IPS-11a (cell line): ENCODE measurements around the gene CEP131.
"Not testable (repeated sequence)": the region's sequence is repeated elsewhere in the genome, so short reads cannot be mapped to it uniquely, and the experiment has no call there.

ENCODE experiments used
- H3K4me3 ChIP-seq: one replicate; pipeline ENCODE4 v1.5.1; 2013; ENCODE audit warnings: low read depth, low read length, control low read depth

Gene CEP131

DNA sequence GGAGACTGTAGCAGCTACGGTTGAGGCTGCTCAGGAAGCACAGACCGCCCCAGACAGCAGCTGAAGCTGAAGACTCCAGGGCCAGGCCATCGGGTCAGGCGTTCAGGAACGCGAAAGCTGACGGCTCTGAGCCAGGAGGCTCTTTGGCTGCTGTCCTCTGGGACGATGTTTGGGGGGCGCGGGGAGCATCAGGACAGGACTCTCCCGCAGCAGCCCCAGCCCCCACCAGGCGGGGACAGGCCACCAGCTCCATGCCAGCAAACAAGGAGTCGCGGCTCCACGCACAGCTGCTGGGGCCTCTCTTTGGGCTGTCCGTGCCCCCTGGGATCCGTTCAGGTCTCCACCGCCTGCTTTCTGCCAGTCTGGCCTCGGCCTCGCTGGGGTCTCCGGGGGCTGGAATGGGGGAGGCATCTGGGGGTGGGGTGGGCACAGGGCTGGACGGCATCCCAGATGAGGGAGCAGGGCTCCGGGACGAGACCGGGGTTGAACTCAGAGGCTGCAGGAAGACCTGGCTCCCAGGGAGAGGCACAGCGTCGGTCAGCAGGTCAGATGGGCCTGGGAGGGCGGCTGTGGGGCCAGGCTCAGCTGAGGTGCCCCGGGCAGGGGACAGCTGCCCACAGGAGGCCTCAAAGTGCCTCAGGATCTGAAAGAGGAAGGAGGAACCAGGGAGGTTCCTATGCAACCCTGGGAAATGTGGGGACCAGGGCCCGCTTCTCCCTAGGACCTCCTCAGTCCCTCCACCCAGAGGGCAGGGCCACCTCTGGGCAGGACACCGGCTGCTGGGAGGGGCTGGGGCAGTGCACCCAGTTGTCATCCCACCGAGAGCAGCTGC, 6.3 kb upstream of the CEP131 start:
- no peak overlapping the region for H3K4me3 ChIP-seq

DNA sequence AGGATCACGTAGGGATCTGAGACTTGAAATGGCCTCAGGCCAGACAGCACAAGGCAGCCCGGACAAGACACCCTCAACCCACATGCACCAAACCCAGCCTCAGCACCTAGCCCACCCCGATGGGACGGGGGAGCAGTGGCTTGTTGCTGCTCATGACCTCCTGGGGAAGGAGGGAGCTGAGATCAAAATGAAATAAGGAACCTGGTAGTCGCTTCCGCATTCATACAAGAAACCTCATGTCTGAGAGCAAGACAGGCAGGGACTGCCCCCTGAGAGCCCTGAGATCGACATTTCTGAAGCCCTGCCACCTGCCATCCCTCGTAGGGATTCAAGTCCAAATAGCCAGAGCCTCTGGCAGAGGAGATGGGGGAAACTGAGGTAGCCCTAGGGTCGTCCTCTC, 5.7 kb upstream of the CEP131 start:
- H3K4me3 ChIP-seq, result no peak overlapping the region

DNA sequence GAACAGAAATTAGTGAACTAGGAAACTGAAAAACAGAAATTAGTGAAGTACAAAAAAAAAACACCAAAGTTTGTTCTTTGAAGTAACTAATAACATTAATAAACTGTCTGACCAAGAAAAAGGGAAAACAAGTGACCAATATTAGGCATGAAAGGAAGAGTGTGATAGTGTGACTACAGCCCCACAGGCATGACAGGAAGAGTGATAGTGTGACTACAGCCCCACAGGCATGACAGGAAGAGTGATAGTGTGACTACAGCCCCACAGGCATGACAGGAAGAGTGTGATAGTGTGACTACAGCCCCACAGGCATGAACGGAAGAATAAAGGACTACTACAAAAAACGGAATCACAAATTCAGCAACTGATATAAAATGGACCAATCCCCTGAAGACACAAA, 4.9 kb upstream of the CEP131 start:
- not testable (repeated sequence) for H3K4me3 ChIP-seq

DNA sequence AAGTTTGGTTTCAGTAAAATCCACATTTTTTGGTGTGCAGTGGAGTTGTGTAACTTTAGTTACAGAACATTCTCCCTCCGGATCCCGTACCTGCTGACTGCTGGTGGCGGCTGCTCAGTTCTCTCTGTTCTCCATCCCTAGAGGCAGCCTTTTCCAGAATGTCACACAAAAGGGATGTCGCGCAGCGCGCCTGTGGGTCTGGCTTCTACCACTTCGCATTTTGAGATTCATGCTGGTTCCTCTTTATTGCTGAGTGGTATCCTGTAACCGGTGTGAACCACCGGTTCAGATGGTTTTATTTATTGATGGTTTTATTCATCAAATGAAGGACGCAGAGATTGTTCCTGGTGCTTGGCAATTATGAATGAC, 981 bp upstream of the CEP131 start:
- no peak overlapping the region for H3K4me3 ChIP-seq

DNA sequence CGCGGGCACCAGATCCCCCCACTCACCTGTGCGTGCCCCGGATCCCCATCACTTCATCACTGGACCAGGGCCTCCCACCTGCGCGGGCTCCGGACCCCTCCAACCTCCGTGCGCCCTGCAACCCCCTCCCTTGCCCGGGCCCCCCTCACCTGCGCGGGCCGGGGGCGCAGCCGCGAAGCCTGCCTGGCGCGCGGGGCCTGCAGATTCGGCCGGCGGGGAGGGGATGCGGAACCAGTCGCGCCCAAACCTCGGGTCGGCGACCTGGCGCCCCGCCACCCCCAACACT, 202 bp downstream of the CEP131 start:
- peak overlapping the region; percentile 67 for H3K4me3 ChIP-seq

DNA sequence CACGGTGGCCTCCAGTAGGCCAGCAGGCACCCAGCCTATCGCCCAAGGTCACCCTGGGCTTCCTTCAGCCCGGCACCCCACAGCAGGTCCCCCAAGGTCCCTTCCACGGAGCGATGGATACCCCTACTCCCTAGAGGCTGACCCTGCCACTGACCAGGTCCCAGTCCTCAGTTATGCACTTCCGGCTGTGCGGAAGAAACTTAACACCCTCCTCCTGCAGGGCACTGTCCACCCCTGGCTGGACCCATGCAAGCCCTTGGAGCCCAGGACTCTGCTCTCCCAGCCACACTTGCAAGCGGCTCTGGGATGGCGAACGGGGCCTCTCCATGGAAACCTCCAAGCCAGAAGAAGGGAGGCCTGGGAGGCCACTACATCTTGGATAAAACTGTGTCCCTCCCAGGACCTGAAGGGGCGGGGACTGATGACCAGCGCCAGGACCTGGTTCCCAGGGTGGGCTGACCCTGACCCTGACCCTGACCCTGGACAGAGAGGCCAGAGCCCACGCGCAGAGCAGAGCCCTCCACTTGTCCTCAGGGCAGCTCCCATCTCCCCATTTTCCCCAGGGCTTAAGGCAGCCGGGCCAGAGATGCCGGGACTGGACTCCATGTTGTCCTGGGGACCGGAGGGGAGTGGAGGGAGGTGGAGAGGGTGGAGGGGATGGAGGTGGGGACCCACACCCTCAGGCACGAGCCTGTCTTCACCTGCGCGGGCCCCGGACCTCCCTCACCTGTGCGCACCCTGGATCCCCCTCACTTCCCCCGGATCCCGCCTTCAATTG, 734 bp downstream of the CEP131 start:
- peak overlapping the region; percentile 67 for H3K4me3 ChIP-seq

GRCh38 chr17:81221371-81221841, 1.4 kb downstream of the CEP131 start:
- H3K4me3 ChIP-seq, result no peak overlapping the region

DNA sequence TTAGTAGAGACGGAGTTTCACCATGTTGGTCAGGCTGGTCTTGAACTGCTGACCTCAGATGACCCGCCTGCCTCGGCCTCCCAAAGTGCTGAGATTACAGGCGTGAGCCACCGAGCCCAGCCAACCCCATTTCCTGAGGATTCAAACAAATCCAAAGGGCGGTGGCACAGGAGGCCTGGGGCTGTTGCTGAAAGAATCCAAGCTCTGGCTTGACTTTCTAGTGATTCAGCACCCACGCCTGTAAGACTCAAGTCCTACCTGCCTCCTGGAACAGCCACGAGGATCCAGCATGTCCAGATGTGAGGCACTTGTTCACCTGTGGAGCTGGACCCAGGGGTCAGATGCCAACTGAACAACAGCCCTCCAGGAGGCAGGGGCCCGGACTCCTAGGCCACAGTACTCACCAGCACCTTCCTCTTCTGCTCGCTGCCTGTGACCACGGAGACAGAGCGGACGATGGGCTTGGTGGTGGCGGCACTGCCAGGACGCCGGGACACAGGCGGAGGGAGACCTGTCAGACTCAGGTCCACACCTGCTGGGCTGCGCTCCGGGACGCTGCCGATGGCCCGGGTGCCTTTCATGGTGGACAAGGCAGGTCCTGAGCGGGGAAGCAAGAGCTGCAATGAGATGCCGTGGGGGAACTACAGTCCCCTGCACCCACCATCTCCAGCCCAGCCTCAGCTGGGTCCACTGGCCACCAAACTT, 3.1 kb downstream of the CEP131 start:
- H3K4me3 ChIP-seq, result no peak overlapping the region

DNA sequence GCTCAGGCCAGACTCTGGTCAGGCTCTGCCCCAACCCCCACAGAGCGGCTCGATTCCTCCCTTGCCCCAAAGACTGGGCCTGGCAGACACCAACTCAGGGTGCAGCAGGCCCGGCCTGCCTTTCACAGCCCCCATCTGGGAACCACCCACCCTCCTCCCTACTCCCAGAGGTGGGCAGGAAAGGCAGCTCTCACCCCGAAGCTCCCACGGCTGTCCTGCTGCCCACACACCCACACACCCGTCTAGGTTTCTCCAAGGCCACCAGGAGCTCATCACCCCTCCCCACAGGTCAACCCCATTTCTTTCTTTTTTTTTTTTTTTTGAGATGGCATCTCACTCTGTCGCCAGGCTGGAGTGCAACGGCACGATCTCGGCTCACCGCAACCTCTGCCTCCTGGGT, 3.8 kb downstream of the CEP131 start:
- H3K4me3 ChIP-seq, result no peak overlapping the region

DNA sequence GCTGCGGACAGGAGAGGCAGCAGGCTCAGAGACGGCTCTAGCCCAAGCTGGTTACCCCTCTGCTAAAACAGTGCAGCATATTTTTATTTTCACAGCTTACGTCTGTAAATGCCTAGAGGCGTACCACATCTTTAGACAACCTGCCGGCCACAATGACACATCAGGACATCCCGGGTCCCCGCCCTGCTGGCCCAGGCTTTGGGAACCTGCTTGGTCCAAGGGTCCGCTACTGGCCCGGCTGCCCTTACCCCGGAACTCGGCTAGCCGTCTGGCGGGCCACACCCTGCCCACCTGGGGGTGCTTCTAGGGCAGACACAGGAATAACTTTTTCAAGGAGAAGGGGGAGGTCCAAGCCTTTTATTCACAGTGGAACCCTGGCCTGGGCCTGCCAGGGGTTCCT, 4.3 kb downstream of the CEP131 start:
- no peak overlapping the region for H3K4me3 ChIP-seq

GRCh38 chr17:81217491-81217890, 5.3 kb downstream of the CEP131 start:
- no peak overlapping the region for H3K4me3 ChIP-seq

GRCh38 chr17:81213978-81214377, 8.8 kb downstream of the CEP131 start:
- no peak overlapping the region for H3K4me3 ChIP-seq

GRCh38 chr17:81212365-81212764, 10.4 kb downstream of the CEP131 start:
- H3K4me3 ChIP-seq, result no peak overlapping the region

DNA sequence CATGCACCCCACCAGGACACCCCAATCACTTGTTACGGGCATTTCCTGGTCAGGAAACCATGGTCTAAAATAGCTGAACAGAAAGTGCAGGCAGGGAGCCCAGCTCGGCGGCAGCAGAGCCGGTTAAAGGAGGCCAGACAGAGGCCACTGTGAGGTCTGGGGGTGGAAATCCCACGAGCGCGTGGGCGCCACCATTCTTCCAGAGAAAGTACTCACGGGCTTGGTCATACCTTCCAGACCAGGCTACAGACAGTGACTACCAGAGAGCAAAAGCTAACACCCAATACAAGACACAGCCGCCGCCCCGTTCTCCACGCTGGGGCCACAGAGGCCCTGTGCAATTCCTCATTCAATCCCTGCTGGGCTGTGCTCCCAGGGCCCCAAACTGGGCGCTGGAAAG, 11.9 kb downstream of the CEP131 start:
- H3K4me3 ChIP-seq, result no peak overlapping the region

- H3K4me3 ChIP-seq, result no peak overlapping the region
These were observed 12.3 kb downstream of the CEP131 start for GRCh38 chr17:81210466-81210865.

DNA sequence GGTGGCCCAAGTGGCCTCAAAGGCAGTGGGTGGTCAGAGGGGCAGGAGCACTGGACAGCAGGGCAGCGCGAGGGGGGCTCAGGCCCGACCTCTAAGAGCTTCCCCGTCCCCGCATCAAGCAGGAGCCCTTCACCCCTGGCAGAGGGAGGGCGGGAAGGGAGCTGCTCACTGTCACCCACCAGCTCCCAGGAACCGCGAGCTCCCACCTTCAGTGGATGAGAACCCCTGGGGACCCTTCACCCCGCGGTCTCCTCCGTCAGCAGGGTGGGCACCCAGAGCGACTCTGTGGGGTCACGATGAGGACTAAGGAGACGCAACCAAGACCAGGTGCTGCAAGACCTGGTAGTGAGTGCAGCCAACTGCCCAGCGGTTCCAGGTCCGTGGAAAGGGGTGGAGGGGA, 13.6 kb downstream of the CEP131 start:
- H3K4me3 ChIP-seq, result no peak overlapping the region

- H3K4me3 ChIP-seq, result no peak overlapping the region
These were observed 14.1 kb downstream of the CEP131 start for GRCh38 chr17:81208651-81209050.

DNA sequence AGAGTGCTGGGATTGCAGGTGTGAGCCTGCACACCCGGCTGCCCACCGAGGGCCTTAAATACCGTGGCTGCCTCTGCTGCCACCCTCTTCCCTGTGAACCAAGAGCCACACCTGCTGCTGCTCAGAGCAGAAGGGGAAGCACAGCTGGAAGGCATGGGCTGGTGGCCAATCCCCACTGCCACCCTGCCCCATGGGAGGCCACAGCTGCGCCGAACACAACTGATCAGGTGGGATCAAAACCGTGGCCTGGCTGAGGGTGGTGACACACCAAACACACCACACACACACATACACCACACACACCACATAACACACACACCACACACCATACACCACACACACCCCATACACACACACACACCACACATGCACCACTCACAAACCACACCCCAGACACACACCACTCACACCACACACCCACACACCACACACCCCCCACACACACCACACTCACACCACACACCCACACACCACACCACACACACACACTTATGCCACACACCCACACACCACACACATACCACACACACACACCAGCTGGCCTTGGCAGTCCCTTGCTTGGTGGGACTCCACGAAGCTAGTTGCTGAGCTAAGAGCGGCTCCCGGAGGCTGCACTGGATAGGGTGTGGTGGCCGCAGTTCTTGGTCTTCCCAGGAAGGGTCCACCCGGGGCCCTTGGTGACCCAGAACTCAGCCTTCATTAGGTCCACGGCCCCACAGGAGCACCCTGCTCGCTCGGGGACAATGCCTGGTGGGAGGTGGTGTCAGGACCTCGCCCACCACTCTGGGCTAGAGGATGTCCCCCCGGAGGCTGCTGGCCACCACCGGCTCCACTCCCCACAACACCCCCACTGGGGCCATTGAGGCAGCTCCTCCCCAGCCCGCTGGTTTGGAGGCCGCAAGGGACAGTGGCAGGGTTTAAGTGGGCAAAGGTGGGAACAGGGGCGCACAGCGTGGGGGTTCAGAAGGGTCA, 14.9 kb downstream of the CEP131 start:
- H3K4me3 ChIP-seq, result no peak overlapping the region

GRCh38 chr17:81206657-81207056, 16.1 kb downstream of the CEP131 start:
- H3K4me3 ChIP-seq, result no peak overlapping the region

GRCh38 chr17:81206166-81206565, 16.6 kb downstream of the CEP131 start:
- H3K4me3 ChIP-seq, result no peak overlapping the region

GRCh38 chr17:81204578-81204977, 18.2 kb downstream of the CEP131 start:
- H3K4me3 ChIP-seq, result no peak overlapping the region
